GM21381 (cell line): Measurements from ENCODE around the gene ZNF800.

ENCODE experiments used
- ATAC-seq: cut with Tn5 transposase; IDR thresholded peaks from one replicate; pipeline ENCODE4 v1.9.1; 2021; ENCODE audit warnings: mild to moderate bottlenecking, moderate library complexity; ENCODE audit not compliant: unreplicated experiment

Gene ZNF800

GRCh38 chr7:127391591-127392181, 822 bp downstream of the ZNF800 start:
- ATAC-seq = peak; percentile 36

GRCh38 chr7:127390817-127391590, 1.5 kb downstream of the ZNF800 start:
- no peak for ATAC-seq

GRCh38 chr7:127390186-127390816, 2.2 kb downstream of the ZNF800 start:
- no peak for ATAC-seq

DNA sequence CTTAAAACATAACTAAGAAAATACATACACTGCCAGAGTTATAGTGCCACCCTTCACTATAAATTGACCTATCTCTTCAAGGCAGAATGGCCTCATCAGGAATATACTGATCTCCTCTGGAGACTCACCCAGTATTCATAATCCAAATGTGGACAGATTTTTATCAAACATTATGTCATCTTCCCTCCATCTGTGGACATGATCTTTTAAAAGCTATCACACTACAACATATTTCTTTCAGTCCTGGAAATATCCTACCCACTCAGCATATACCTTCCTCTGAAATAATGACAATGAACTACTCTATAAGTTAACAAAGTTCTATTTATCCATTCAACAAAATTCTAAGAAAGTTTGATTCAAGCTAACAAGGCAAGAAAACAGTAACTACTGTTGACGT, 3.2 kb downstream of the ZNF800 start:
- ATAC-seq = no peak

- no peak for ATAC-seq
Observed at GRCh38 chr7:127387974-127388373, 4.5 kb downstream of the ZNF800 start.

GRCh38 chr7:127383123-127383835, 9.2 kb downstream of the ZNF800 start:
- no peak for ATAC-seq

GRCh38 chr7:127382301-127383085, 10.0 kb downstream of the ZNF800 start:
- no peak for ATAC-seq

- no peak for ATAC-seq
Observed at GRCh38 chr7:127380479-127380878, 12.0 kb downstream of the ZNF800 start.

- no peak for ATAC-seq
Observed at GRCh38 chr7:127379642-127380041, 12.9 kb downstream of the ZNF800 start.

GRCh38 chr7:127378537-127378936, 14.0 kb downstream of the ZNF800 start:
- ATAC-seq = no peak

- ATAC-seq = no peak
Observed at GRCh38 chr7:127377425-127377824, 15.1 kb downstream of the ZNF800 start.

DNA sequence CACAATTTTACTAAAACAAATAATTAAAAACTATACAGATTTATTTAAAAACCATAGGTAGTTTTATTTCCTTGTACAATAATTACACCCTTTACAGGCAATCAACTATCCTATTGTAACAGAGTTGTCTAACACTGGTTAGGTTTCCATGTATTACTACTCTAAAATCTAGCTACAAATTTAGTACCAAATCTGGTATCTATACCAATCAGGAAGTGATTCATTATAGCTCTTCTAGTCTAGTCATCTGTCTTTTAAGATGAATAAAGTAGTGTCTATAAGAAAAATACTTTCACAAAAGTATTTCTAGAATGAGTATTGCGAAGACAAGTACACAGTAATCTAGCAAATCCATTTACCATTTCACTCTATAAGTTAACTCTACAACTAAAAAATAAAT, 16.9 kb downstream of the ZNF800 start:
- ATAC-seq = no peak

GRCh38 chr7:127367679-127368078, 24.8 kb downstream of the ZNF800 start:
- no peak for ATAC-seq

GRCh38 chr7:127366680-127367079, 25.8 kb downstream of the ZNF800 start:
- ATAC-seq = no peak

DNA sequence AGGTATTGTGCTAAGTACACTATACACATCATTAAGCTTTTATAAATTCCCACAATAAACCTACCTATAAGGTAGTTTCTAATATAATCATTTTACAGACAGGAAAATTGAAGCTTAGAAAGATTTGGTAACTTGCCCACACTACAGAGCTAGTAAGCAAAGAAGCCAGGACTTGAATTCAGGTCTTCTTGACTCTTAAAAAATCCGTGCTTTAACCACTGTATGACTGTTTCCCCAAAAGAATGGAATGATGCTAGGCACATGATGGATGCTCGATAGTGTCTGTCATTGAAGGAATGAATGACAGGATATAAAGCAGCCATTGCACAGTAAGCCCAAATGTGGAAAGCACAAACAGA, 26.6 kb downstream of the ZNF800 start:
- ATAC-seq = no peak

DNA sequence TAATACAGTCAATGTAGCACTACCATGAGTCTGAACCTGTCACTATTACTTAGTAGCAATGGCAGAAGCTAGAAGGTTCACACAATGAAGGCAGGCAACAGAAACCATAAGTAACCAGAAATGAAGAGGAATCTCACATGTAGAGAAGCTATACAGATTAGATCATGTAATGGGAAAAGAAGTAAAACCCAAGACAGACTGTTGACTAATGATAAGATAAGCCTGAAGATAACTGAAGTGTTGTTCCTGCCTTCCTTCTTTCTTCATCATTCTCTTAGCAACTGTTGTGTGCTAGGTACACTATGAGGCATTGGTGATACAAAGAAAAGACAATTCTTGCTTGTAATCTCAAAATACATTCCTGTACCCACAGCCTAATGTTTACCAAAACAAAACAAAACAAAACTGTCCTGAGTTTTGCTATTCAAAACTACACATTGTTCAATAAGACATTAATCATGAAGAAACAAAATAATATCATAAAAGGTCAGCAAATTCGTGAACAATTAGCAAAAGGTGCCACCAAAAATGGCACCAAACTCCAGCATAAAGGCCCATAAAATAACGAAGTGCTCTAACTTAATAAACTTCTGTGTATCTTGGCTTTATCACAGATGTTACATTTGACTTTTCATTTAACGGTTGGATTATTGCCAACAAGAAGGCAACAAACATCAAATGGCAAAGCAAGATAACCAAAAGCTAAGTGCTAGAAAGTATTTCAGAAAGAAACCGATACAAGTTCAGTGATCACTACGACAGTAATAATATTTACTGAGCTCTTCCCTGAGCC, 27.1 kb downstream of the ZNF800 start:
- ATAC-seq = no peak

- ATAC-seq = no peak
Observed at GRCh38 chr7:127362364-127363027, 30.0 kb downstream of the ZNF800 start.

- no peak for ATAC-seq
Observed at GRCh38 chr7:127361736-127362135, 30.8 kb downstream of the ZNF800 start.

DNA sequence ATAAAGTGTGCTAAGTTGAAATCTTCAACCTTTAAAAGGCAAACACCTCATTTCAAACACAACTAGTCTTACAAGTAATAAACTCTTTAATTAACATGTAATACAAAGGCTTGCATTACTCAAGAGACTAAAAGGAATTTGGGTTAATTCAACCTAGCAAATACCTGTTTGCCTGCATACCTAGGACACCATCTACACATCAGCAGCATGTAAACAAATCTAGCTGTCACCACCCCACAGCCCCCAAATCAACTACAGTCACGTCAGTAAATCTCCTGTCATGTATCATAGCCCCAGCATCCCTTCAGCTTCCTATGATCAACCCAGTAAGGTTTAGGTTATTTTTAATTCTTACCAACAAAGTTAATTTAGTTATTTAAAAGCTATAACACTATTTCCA, 33.5 kb downstream of the ZNF800 start:
- ATAC-seq = no peak

- no peak for ATAC-seq
Observed at GRCh38 chr7:127353897-127354296, 38.6 kb downstream of the ZNF800 start.
